HL-60/S4 treated with retinoic acid at 250 ng/mL for 4 days and 3 days (cell line): ENCODE data around the gene F7.

Experiments used
- in situ Hi-C: fragments of 300-500 bp; cut with MboI; formaldehyde crosslinking; loops from 2 replicates; pipeline ENCODE4 v1.7.0; 2022; ENCODE audit warnings: low sequenced_read_pairs

Gene F7

GRCh38 chr13:113086031-113086750 lies 19.4 kb upstream of the F7 start:
- in situ Hi-C loops: no loop called here

- in situ Hi-C loops: no loop called here
These were observed 18.3 kb upstream of the F7 start for GRCh38 chr13:113086991-113087922.

GRCh38 chr13:113087923-113088690 lies 17.5 kb upstream of the F7 start:
- in situ Hi-C loops: no loop called here

GRCh38 chr13:113088691-113089020 lies 16.9 kb upstream of the F7 start:
- in situ Hi-C loops: no loop called here

- in situ Hi-C loops: no loop called here
These were observed 15.7 kb upstream of the F7 start for GRCh38 chr13:113089693-113090414.

- in situ Hi-C loops: no loop called here
These were observed 15.2 kb upstream of the F7 start for GRCh38 chr13:113090415-113090770.

- in situ Hi-C loops: no loop called here
These were observed 14.8 kb upstream of the F7 start for GRCh38 chr13:113090806-113091205.

- in situ Hi-C loops: no loop called here
These were observed 14.3 kb upstream of the F7 start for GRCh38 chr13:113091211-113091771.

- in situ Hi-C loops: no loop called here
These were observed 13.5 kb upstream of the F7 start for GRCh38 chr13:113091891-113092775.

- in situ Hi-C loops: no loop called here
These were observed 12.6 kb upstream of the F7 start for GRCh38 chr13:113092776-113093579.

GRCh38 chr13:113093580-113094409 lies 11.8 kb upstream of the F7 start:
- in situ Hi-C loops: no loop called here

- in situ Hi-C loops: no loop called here
These were observed 11.2 kb upstream of the F7 start for GRCh38 chr13:113094410-113094800.

- in situ Hi-C loops: no loop called here
These were observed 10.2 kb upstream of the F7 start for GRCh38 chr13:113095146-113096051.

GRCh38 chr13:113096052-113096744 lies 9.4 kb upstream of the F7 start:
- in situ Hi-C loops: no loop called here

- in situ Hi-C loops: no loop called here
These were observed 8.8 kb upstream of the F7 start for GRCh38 chr13:113096745-113097305.

GRCh38 chr13:113097651-113098050 lies 7.9 kb upstream of the F7 start:
- in situ Hi-C loops: no loop called here
